Upper lobe of left lung (tissue), 4 donors: ENCODE results near the gene C15orf39.

Experiments used
- CTCF ChIP-seq, 6 experiments: fragments of 450-650 bp in 4 of 6; fragments of 200-600 bp in 2 of 6; sonication (generic) in 2 of 6; IDR thresholded peaks; one replicate each; pipeline ENCODE4 v1.5.1; 2016 to 2019; ENCODE audit warnings: antibody characterized with exemption in 6 of 6
- EP300 ChIP-seq, 4 donors: sonication (generic); formaldehyde crosslinking; IDR thresholded peaks; one replicate each; pipeline ENCODE4 v1.5.1; 2017; ENCODE audit warnings: antibody characterized with exemption in 4 of 4, control low read depth in 2 of 4
- POLR2A ChIP-seq, 4 donors: fragments of 450-650 bp; IDR thresholded peaks; one replicate each; pipeline ENCODE4 v1.5.1; 2016 to 2017; ENCODE audit warnings: antibody characterized with exemption in 4 of 4, mild to moderate bottlenecking in 2 of 4
- POLR2AphosphoS5 ChIP-seq, 2 donors: sonication (generic); formaldehyde crosslinking; IDR thresholded peaks; one replicate each; pipeline ENCODE4 v1.5.1; 2017; ENCODE audit warnings: antibody characterized with exemption in 2 of 2

GRCh38 chr15:75200765-75201615, 692 bp upstream of the C15orf39 start:
- no peak for TF ChIP-seq CTCF (IDR thresholded peaks at IDR 0.05)
- TF ChIP-seq POLR2A (IDR thresholded peaks at IDR 0.05), result no peak
- TF ChIP-seq EP300 (IDR thresholded peaks at IDR 0.05), result no peak
- TF ChIP-seq POLR2AphosphoS5 (IDR thresholded peaks at IDR 0.05), result peak; percentile 10 to 11
